HG03442 (cell line): ENCODE data around the gene PRSS1.
"Not testable (repeated sequence)": the region's sequence is repeated elsewhere in the genome, so short reads cannot be mapped to it uniquely, and the experiment has no call there.

Source experiments
- ATAC-seq: cut with Tn5 transposase; IDR thresholded peaks from one replicate; pipeline ENCODE4 v1.9.1; 2021; ENCODE audit warnings: mild to moderate bottlenecking, moderate library complexity; ENCODE audit not compliant: unreplicated experiment

PRSS1 gene

GRCh38 chr7:142745745-142746144 is 3.5 kb upstream of the PRSS1 start:
- no peak for ATAC-seq

- ATAC-seq = no peak
Measured at GRCh38 chr7:142746264-142746663, 3.0 kb upstream of the PRSS1 start.

- ATAC-seq = not testable (repeated sequence)
Measured at GRCh38 chr7:142748410-142748809, 862 bp upstream of the PRSS1 start.

GRCh38 chr7:142750321-142750938 is 1.2 kb downstream of the PRSS1 start:
- ATAC-seq = no peak

- ATAC-seq = not testable (repeated sequence)
Measured at GRCh38 chr7:142751526-142752175, 2.4 kb downstream of the PRSS1 start.

- ATAC-seq = no peak
Measured at GRCh38 chr7:142752376-142753225, 3.3 kb downstream of the PRSS1 start.

- ATAC-seq = no peak
Measured at GRCh38 chr7:142753366-142753765, 4.1 kb downstream of the PRSS1 start.

- ATAC-seq = not testable (repeated sequence)
Measured at GRCh38 chr7:142753925-142754491, 4.7 kb downstream of the PRSS1 start.

GRCh38 chr7:142754681-142755575 is 5.7 kb downstream of the PRSS1 start:
- no peak for ATAC-seq

GRCh38 chr7:142758312-142758711 is 9.0 kb downstream of the PRSS1 start:
- ATAC-seq = not testable (repeated sequence)

GRCh38 chr7:142759433-142759832 is 10.2 kb downstream of the PRSS1 start:
- no peak for ATAC-seq

- no peak for ATAC-seq
Measured at GRCh38 chr7:142760071-142760642, 10.9 kb downstream of the PRSS1 start.

- not testable (repeated sequence) for ATAC-seq
Measured at GRCh38 chr7:142761606-142762005, 12.3 kb downstream of the PRSS1 start.

GRCh38 chr7:142762104-142762503 is 12.8 kb downstream of the PRSS1 start:
- no peak for ATAC-seq

GRCh38 chr7:142767451-142767850 is 18.2 kb downstream of the PRSS1 start:
- ATAC-seq = no peak

- no peak for ATAC-seq
Measured at GRCh38 chr7:142767861-142768260, 18.6 kb downstream of the PRSS1 start.

GRCh38 chr7:142768885-142769284 is 19.6 kb downstream of the PRSS1 start:
- not testable (repeated sequence) for ATAC-seq

GRCh38 chr7:142770661-142771352 is 21.5 kb downstream of the PRSS1 start, which contains the start of gene PRSS2:
Gene PRSS2 (plus strand): TSS chr7:142770970. CDS start chr7:142770983, 13 bp downstream.
- ATAC-seq = peak; percentile 14

GRCh38 chr7:142771353-142771723 is 22.1 kb downstream of the PRSS1 start:
- ATAC-seq = peak; percentile 86
